Naive thymus-derived CD4-positive, alpha-beta T cell (primary cell): ENCODE data around the gene SLC35G4. TPM values are rescaled to one million over a fixed set of nuclear protein-coding genes. Genes with fewer than 3 reads are reported as not detected.
"Not testable (repeated sequence)": the region's sequence is repeated elsewhere in the genome, so short reads cannot be mapped to it uniquely, and the experiment has no call there.

Source experiments
- ATAC-seq: fragments of 150-1000 bp; cut with Tn5 transposase; 2 replicates; pipeline ENCODE4 v1.10.0; 2021; ENCODE audit warnings: mild to moderate bottlenecking, moderate library complexity
- CTCF ChIA-PET: fragments of 350-600 bp; sonication (Branson Sonifier 250); formaldehyde crosslinking; loops from one replicate; lab custom pipeline; 2021; ENCODE audit warnings: antibody characterized with exemption; lab: Charles Lee
- POLR2A ChIA-PET: fragments of 350-600 bp; sonication (Branson Sonifier 250); formaldehyde crosslinking; loops from one replicate; lab custom pipeline; 2021; ENCODE audit warnings: antibody characterized with exemption, inconsistent platforms; lab: Charles Lee
- DNase-seq, 9 donors: peaks; one replicate each; pipeline versions ENCODE4 v3.0.0 to v3.0.0-alpha.2; 2020 to 2022; ENCODE audit warnings: mixed read lengths in 1 of 9
- H3K27ac ChIP-seq: one replicate; pipeline ENCODE4 v1.7.0; 2013; ENCODE audit warnings: mild to moderate bottlenecking, low read depth, low read length, moderate library complexity
- H3K27me3 ChIP-seq, 2 donors: one replicate each; pipeline ENCODE4 v1.7.0; 2013; ENCODE audit warnings: low read length in 2 of 2, mild to moderate bottlenecking in 2 of 2, moderate library complexity in 2 of 2; ENCODE audit not compliant: control insufficient read depth in 2 of 2, insufficient read depth in 2 of 2
- H3K36me3 ChIP-seq, 3 experiments: 1 replicate in 2 of 3; 2 replicates in 1 of 3; pipeline ENCODE4 v1.7.0; 2013; ENCODE audit warnings: low read length in 3 of 3, mild to moderate bottlenecking in 3 of 3, moderate library complexity in 1 of 3; ENCODE audit not compliant: insufficient read depth in 3 of 3, control insufficient read depth in 2 of 3
- H3K4me1 ChIP-seq, 2 donors: one replicate each; pipeline ENCODE4 v1.7.0; 2013; ENCODE audit warnings: low read length in 2 of 2, mild to moderate bottlenecking in 2 of 2, moderate library complexity in 1 of 2; ENCODE audit not compliant: control insufficient read depth in 2 of 2, insufficient read depth in 2 of 2
- H3K4me3 ChIP-seq: 2 replicates; pipeline ENCODE4 v1.7.0; 2013; ENCODE audit warnings: mild to moderate bottlenecking, low read length
- H3K9me3 ChIP-seq, 3 experiments: 1 replicate in 2 of 3; 2 replicates in 1 of 3; pipeline ENCODE4 v1.7.0; 2013; ENCODE audit warnings: low read length in 3 of 3; ENCODE audit not compliant: control insufficient read depth in 2 of 3
- H3K27ac Mint-ChIP-seq, 9 donors: one replicate each; pipeline ENCODE4 v1.8.0; 2020 to 2022; ENCODE audit warnings: mixed read lengths in 9 of 9, mild to moderate bottlenecking in 8 of 9, moderate library complexity in 5 of 9, inconsistent platforms in 2 of 9
- H3K27me3 Mint-ChIP-seq, 5 donors: one replicate each; pipeline ENCODE4 v1.8.0; 2021 to 2022; ENCODE audit warnings: mixed read lengths in 5 of 5, mild to moderate bottlenecking in 1 of 5
- H3K36me3 Mint-ChIP-seq, 5 donors: one replicate each; pipeline ENCODE4 v1.8.0; 2020 to 2022; ENCODE audit warnings: mixed read lengths in 5 of 5, mild to moderate bottlenecking in 3 of 5, inconsistent platforms in 1 of 5
- H3K4me1 Mint-ChIP-seq, 7 donors: one replicate each; pipeline ENCODE4 v1.8.0; 2020 to 2022; ENCODE audit warnings: mixed read lengths in 7 of 7, mild to moderate bottlenecking in 3 of 7, inconsistent platforms in 1 of 7
- H3K4me3 Mint-ChIP-seq, 10 donors: one replicate each; pipeline ENCODE4 v1.8.0; 2020 to 2022; ENCODE audit warnings: mild to moderate bottlenecking in 10 of 10, mixed read lengths in 10 of 10, moderate library complexity in 6 of 10, inconsistent platforms in 2 of 10
- H3K9me3 Mint-ChIP-seq, 11 donors: one replicate each; pipeline ENCODE4 v1.8.0; 2020 to 2022; ENCODE audit warnings: mixed read lengths in 11 of 11, mild to moderate bottlenecking in 4 of 11, inconsistent platforms in 1 of 11, moderate library complexity in 1 of 11
- intact Hi-C, 2 donors: fragments of 100-400 bp; cut with micrococcal nuclease; formaldehyde crosslinking; loops; one replicate each; pipeline ENCODE4 v1.15.1; 2023
- polyA plus RNA-seq, 2 donors: library from polyadenylated mRNA; unstranded; fragments of 300-500 nt; fragmentation: Illumina TruSeq; gene quantifications; one replicate each; pipeline ENCODE4 v1.2.3, GENCODE V29; 2021
- total RNA-seq, 6 experiments: library from RNA in 5 of 6; stranded (reverse) in 5 of 6; gene quantifications; 1 replicate in 5 of 6; 2 replicates in 1 of 6; pipeline ENCODE4 v1.2.3 and lab custom pipeline; 2021 to 2026

Gene SLC35G4
- total and polyA plus RNA-seq, 7 experiments from 2014 or later: not detected

- CTCF ChIA-PET, H3K9me3 ChIP-seq, POLR2A ChIA-PET, H3K4me1 ChIP-seq, H3K27ac Mint-ChIP-seq, ATAC-seq, H3K4me3 ChIP-seq, H3K4me1 Mint-ChIP-seq, H3K27me3 ChIP-seq, intact Hi-C loops, H3K4me3 Mint-ChIP-seq, H3K36me3 ChIP-seq, H3K27ac ChIP-seq, H3K36me3 Mint-ChIP-seq, DNase-seq: not testable (repeated sequence)
- peaks cover 3 to 21% (median 11%) of the 10 kb centered on the region in 5 donors for H3K27me3 Mint-ChIP-seq
- peaks cover 0 to 28% (median 4%) of the 10 kb centered on the region in 11 donors for H3K9me3 Mint-ChIP-seq
These were observed 38.4 kb downstream of the SLC35G4 start for GRCh38 chr18:11647804-11648203.

- no peak for DNase-seq
- no peak overlapping the region for H3K27ac ChIP-seq
- no peaks in the 10 kb centered on the region for H3K4me1 ChIP-seq
- no peaks in the 10 kb centered on the region for H3K27me3 ChIP-seq
- no peak overlapping the region for H3K4me3 ChIP-seq
- H3K4me1 Mint-ChIP-seq: no peaks in the 10 kb centered on the region
- ATAC-seq: no peak
- H3K9me3 ChIP-seq: no peaks in the 10 kb centered on the region
- H3K27ac Mint-ChIP-seq: no peak overlapping the region
- H3K27me3 Mint-ChIP-seq: peaks cover 14 to 39% (median 29%) of the 10 kb centered on the region in 5 donors
- peaks cover 0 to 5% (median 0%) of the 10 kb centered on the region in 5 donors for H3K36me3 Mint-ChIP-seq
- no peaks in the 10 kb centered on the region for H3K36me3 ChIP-seq
- intact Hi-C loops: no loop called here
- CTCF ChIA-PET: no interaction called here
- peaks cover 0 to 28% (median 4%) of the 10 kb centered on the region in 11 donors for H3K9me3 Mint-ChIP-seq
- POLR2A ChIA-PET: no interaction called here
- H3K4me3 Mint-ChIP-seq: no peak overlapping the region
These were observed 40.4 kb downstream of the SLC35G4 start for GRCh38 chr18:11649839-11650238.

- Mint-ChIP-seq H3K9me3 (peaks cover 0 to 26% (median 4%) of the 10 kb centered on the region in 11 donors), H3K4me3 (no peak overlapping the region), H3K4me1 (peaks cover 0 to 6% (median 0%) of the 10 kb centered on the region in 7 donors), H3K27ac (no peak overlapping the region), H3K36me3 (peaks cover 0 to 5% (median 0%) of the 10 kb centered on the region in 5 donors), H3K27me3 (peaks cover 21 to 54% (median 38%) of the 10 kb centered on the region in 5 donors)
- intact Hi-C loops: no loop called here
- H3K36me3 ChIP-seq: no peaks in the 10 kb centered on the region
- H3K4me3 ChIP-seq: no peak overlapping the region
- no peaks in the 10 kb centered on the region for H3K4me1 ChIP-seq
- H3K27me3 ChIP-seq: no peaks in the 10 kb centered on the region
- DNase-seq (no peak), ATAC-seq (no peak)
- no peak overlapping the region for H3K27ac ChIP-seq
- no peaks in the 10 kb centered on the region for H3K9me3 ChIP-seq
- POLR2A ChIA-PET: no interaction called here
- CTCF ChIA-PET: no interaction called here
These were observed 42.5 kb downstream of the SLC35G4 start for GRCh38 chr18:11651899-11652298.

- Mint-ChIP-seq H3K27me3 (peaks cover 30 to 62% (median 47%) of the 10 kb centered on the region in 5 donors), H3K9me3 (peaks cover 0 to 23% (median 4%) of the 10 kb centered on the region in 11 donors), H3K27ac (no peak overlapping the region), H3K36me3 (peaks cover 0 to 5% (median 0%) of the 10 kb centered on the region in 5 donors), H3K4me3 (no peak overlapping the region), H3K4me1 (peaks cover 0 to 6% (median 0%) of the 10 kb centered on the region in 7 donors)
- CTCF ChIA-PET: no interaction called here
- POLR2A ChIA-PET: no interaction called here
- H3K9me3 ChIP-seq: no peaks in the 10 kb centered on the region
- H3K4me3 ChIP-seq: no peak overlapping the region
- H3K36me3 ChIP-seq: no peaks in the 10 kb centered on the region
- intact Hi-C loops: no loop called here
- no peak for ATAC-seq
- no peaks in the 10 kb centered on the region for H3K27me3 ChIP-seq
- H3K4me1 ChIP-seq: no peaks in the 10 kb centered on the region
- no peak overlapping the region for H3K27ac ChIP-seq
- no peak for DNase-seq
These were observed 44.1 kb downstream of the SLC35G4 start for GRCh38 chr18:11653521-11653920.

- Histone ChIP-seq H3K4me1 (no peaks in the 10 kb centered on the region), H3K9me3 (no peaks in the 10 kb centered on the region), H3K27me3 (no peaks in the 10 kb centered on the region), H3K27ac (no peak overlapping the region), H3K4me3 (no peak overlapping the region), H3K36me3 (no peaks in the 10 kb centered on the region)
- ChIA-PET CTCF (interaction anchor here (1.3 kb wide), 1 partner anchor 384 kb away, joined by 3 read pairs; no protein-coding TSS in a partner anchor), POLR2A (no interaction called here)
- peak overlapping the region in 2 of 10 donors; percentile 11 to 12 for H3K4me3 Mint-ChIP-seq
- no peak overlapping the region for H3K27ac Mint-ChIP-seq
- intact Hi-C loops: loop anchor here (1.0 to 5.0 kb wide), 3 partner anchors 87 to 582 kb away; no protein-coding TSS in a partner anchor
- peaks cover 33 to 63% (median 46%) of the 10 kb centered on the region in 5 donors for H3K27me3 Mint-ChIP-seq
- ATAC-seq: peak; percentile 34
- peaks cover 0 to 12% (median 0%) of the 10 kb centered on the region in 11 donors for H3K9me3 Mint-ChIP-seq
- DNase-seq: peak in 4 of 9 donors; percentile 8 to 55 (median 16)
- peaks cover 0 to 6% (median 0%) of the 10 kb centered on the region in 7 donors for H3K4me1 Mint-ChIP-seq
- peaks cover 0 to under 1% (median 0%) of the 10 kb centered on the region in 5 donors for H3K36me3 Mint-ChIP-seq
These were observed 45.6 kb downstream of the SLC35G4 start for GRCh38 chr18:11654736-11655605.

- H3K4me3 Mint-ChIP-seq: peak overlapping the region in 2 of 10 donors; percentile 11 to 12
- peaks cover 33 to 60% (median 45%) of the 10 kb centered on the region in 5 donors for H3K27me3 Mint-ChIP-seq
- H3K9me3 Mint-ChIP-seq: peaks cover 0 to 7% (median 0%) of the 10 kb centered on the region in 11 donors
- Histone ChIP-seq H3K36me3 (no peaks in the 10 kb centered on the region), H3K27ac (no peak overlapping the region), H3K4me1 (no peaks in the 10 kb centered on the region), H3K9me3 (no peaks in the 10 kb centered on the region), H3K4me3 (no peak overlapping the region), H3K27me3 (no peaks in the 10 kb centered on the region)
- ChIA-PET POLR2A (no interaction called here), CTCF (interaction anchor here (1.3 kb wide), 1 partner anchor 383 kb away, joined by 3 read pairs; no protein-coding TSS in a partner anchor)
- peaks cover 0 to 6% (median 0%) of the 10 kb centered on the region in 7 donors for H3K4me1 Mint-ChIP-seq
- H3K36me3 Mint-ChIP-seq: no peaks in the 10 kb centered on the region
- intact Hi-C loops: loop anchor here (1.0 to 5.0 kb wide), 3 partner anchors 87 to 582 kb away; no protein-coding TSS in a partner anchor
- H3K27ac Mint-ChIP-seq: no peak overlapping the region
- DNase-seq: no peak
- ATAC-seq: no peak
These were observed 46.2 kb downstream of the SLC35G4 start for GRCh38 chr18:11655606-11655932.
